Small intestine (tissue), 7 donors: ENCODE data around the gene DOCK1. TPM values are rescaled to one million over a fixed set of nuclear protein-coding genes. Genes with fewer than 3 reads are reported as not detected.
"Not testable (repeated sequence)": the region's sequence is repeated elsewhere in the genome, so short reads cannot be mapped to it uniquely, and the experiment has no call there.

ENCODE experiments used
- DNase-seq, 2 donors: peaks; one replicate each; pipeline versions ENCODE4 v3.0.0 to v3.0.0-alpha.2; 2013
- FAIRE-seq: peaks from 2 replicates; lab custom pipeline; 2012; peaks lifted over from hg19 to GRCh38; lab: Jason Lieb, UNC
- H3K27ac ChIP-seq, 3 donors: one replicate each; pipeline ENCODE4 v1.5.1; 2013; ENCODE audit warnings: low read length in 2 of 3, mild to moderate bottlenecking in 2 of 3, control low read depth in 1 of 3, inconsistent platforms in 1 of 3, low read depth in 1 of 3, moderate library complexity in 1 of 3
- H3K27me3 ChIP-seq, 3 donors: one replicate each; pipeline ENCODE4 v1.6.1; 2013; ENCODE audit warnings: low read length in 3 of 3, inconsistent platforms in 1 of 3; ENCODE audit not compliant: control insufficient read depth in 3 of 3, insufficient read depth in 3 of 3
- H3K36me3 ChIP-seq, 3 donors: one replicate each; pipeline ENCODE4 v1.6.1; 2013; ENCODE audit warnings: low read length in 3 of 3, inconsistent platforms in 1 of 3, low read depth in 1 of 3, mild to moderate bottlenecking in 1 of 3, moderate library complexity in 1 of 3; ENCODE audit not compliant: control insufficient read depth in 3 of 3, insufficient read depth in 2 of 3
- H3K4me1 ChIP-seq, 3 donors: one replicate each; pipeline ENCODE4 v1.6.1; 2013; ENCODE audit warnings: low read length in 2 of 3, inconsistent platforms in 1 of 3, low read depth in 1 of 3, mild to moderate bottlenecking in 1 of 3, moderate library complexity in 1 of 3; ENCODE audit not compliant: control insufficient read depth in 3 of 3, insufficient read depth in 2 of 3
- H3K4me3 ChIP-seq, 3 donors: one replicate each; pipeline ENCODE4 v1.5.1; 2013; ENCODE audit warnings: low read length in 3 of 3, control low read depth in 1 of 3, inconsistent platforms in 1 of 3, low read depth in 1 of 3, mild to moderate bottlenecking in 1 of 3, moderate library complexity in 1 of 3
- H3K9me3 ChIP-seq, 2 donors: one replicate each; pipeline ENCODE4 v1.6.1; 2013; ENCODE audit warnings: low read depth in 1 of 2, low read length in 1 of 2; ENCODE audit not compliant: control insufficient read depth in 2 of 2, insufficient read depth in 1 of 2
- WGBS, 3 donors: extraction: QIAGEN DNeasy Blood & Tissue Kit; methylation state at CpG; one replicate each; pipeline ENCODE4 v1.1.7; 2013; 5-methylcytosine and 5-hydroxymethylcytosine counted together
- polyA plus RNA-seq, 4 donors: library from polyadenylated mRNA; stranded (reverse) in 3 of 4; unstranded in 1 of 4; fragments of 200-250 nt in 3 of 4; fragments of 120-200 nt in 1 of 4; gene quantifications; one replicate each; pipeline versions ENCODE4 v1.2.1 to v1.2.3, GENCODE V29; 2013
- donor health status: healthy with polysubstance abuse.
- donor health status: control.
- donor health status: control.
- donor health status: Bipolar disorder and iron deficiency.
- donor health status: healthy.

The DOCK1 gene
- polyA plus RNA-seq, 4 donors, result 16.8 to 27.0 (median 22.1) TPM

- H3K4me3 ChIP-seq, result no peak overlapping the region
- H3K4me1 ChIP-seq, result no peaks in the 10 kb centered on the region
- no peaks in the 10 kb centered on the region for H3K36me3 ChIP-seq
- DNase-seq (no peak), FAIRE-seq (no peak)
- H3K9me3 ChIP-seq, result peaks cover 0 to 14% of the 10 kb centered on the region in 2 donors
- H3K27ac ChIP-seq, result no peak overlapping the region
- no peaks in the 10 kb centered on the region for H3K27me3 ChIP-seq
- WGBS, 3 donors, result 77 to 87% (median 79%) methylated on average over 8 of the region's 8 CpGs
Measured at GRCh38 chr10:126893841-126894240, 11.4 kb upstream of the DOCK1 start.

GRCh38 chr10:126895214-126895781, 9.9 kb upstream of the DOCK1 start:
- no peaks in the 10 kb centered on the region for H3K4me1 ChIP-seq
- H3K9me3 ChIP-seq, result peaks cover 0 to 17% of the 10 kb centered on the region in 2 donors
- H3K27ac ChIP-seq, result no peak overlapping the region
- H3K4me3 ChIP-seq, result no peak overlapping the region
- WGBS, 3 donors, result 64 to 76% (median 65%) methylated on average over 9 of the region's 9 CpGs
- H3K36me3 ChIP-seq, result no peaks in the 10 kb centered on the region
- no peak for FAIRE-seq
- DNase-seq, result peak in 1 of 2 donors; percentile 16
- H3K27me3 ChIP-seq, result no peaks in the 10 kb centered on the region

- Histone ChIP-seq H3K36me3 (no peaks in the 10 kb centered on the region), H3K27ac (no peak overlapping the region), H3K9me3 (peaks cover 0 to 17% of the 10 kb centered on the region in 2 donors), H3K27me3 (no peaks in the 10 kb centered on the region), H3K4me3 (no peak overlapping the region), H3K4me1 (no peaks in the 10 kb centered on the region)
- no peak for FAIRE-seq
- no peak for DNase-seq
Measured at GRCh38 chr10:126898460-126898859, 6.8 kb upstream of the DOCK1 start.

GRCh38 chr10:126899529-126899928, 5.7 kb upstream of the DOCK1 start:
- WGBS, 3 donors, result 69 to 92% (median 71%) methylated on average over 2 of the region's 2 CpGs
- not testable (repeated sequence) for DNase-seq, H3K27me3 ChIP-seq, H3K36me3 ChIP-seq, H3K27ac ChIP-seq, H3K4me1 ChIP-seq, FAIRE-seq, H3K4me3 ChIP-seq
- H3K9me3 ChIP-seq, result peaks cover 0 to 17% of the 10 kb centered on the region in 2 donors

GRCh38 chr10:126902157-126902556, 3.1 kb upstream of the DOCK1 start:
- Histone ChIP-seq H3K4me3 (no peak overlapping the region), H3K9me3 (peaks cover 0 to 17% of the 10 kb centered on the region in 2 donors), H3K27me3 (no peaks in the 10 kb centered on the region), H3K4me1 (peaks cover 0 to 3% (median 0%) of the 10 kb centered on the region in 3 donors), H3K27ac (no peak overlapping the region), H3K36me3 (no peaks in the 10 kb centered on the region)
- DNase-seq, result peak; percentile 26 to 33
- FAIRE-seq, result no peak
- WGBS, 3 donors, result 85 to 96% (median 92%) methylated on average over 3 of the region's 3 CpGs

- H3K27ac ChIP-seq, result no peak overlapping the region
- H3K4me3 ChIP-seq, result no peak overlapping the region
- H3K4me1 ChIP-seq, result peaks cover 0 to 3% (median 0%) of the 10 kb centered on the region in 3 donors
- no peaks in the 10 kb centered on the region for H3K36me3 ChIP-seq
- no peaks in the 10 kb centered on the region for H3K27me3 ChIP-seq
- peaks cover 0 to 3% of the 10 kb centered on the region in 2 donors for H3K9me3 ChIP-seq
- FAIRE-seq (no peak), DNase-seq (no peak)
- WGBS, 3 donors, result 70 to 73% (median 71%) methylated on average over 12 of the region's 12 CpGs
Measured at GRCh38 chr10:126903656-126904360, 1.4 kb upstream of the DOCK1 start.

GRCh38 chr10:126904516-126904817, 761 bp upstream of the DOCK1 start:
- Histone ChIP-seq H3K4me1 (peaks cover 0 to 3% (median 0%) of the 10 kb centered on the region in 3 donors), H3K9me3 (no peaks in the 10 kb centered on the region), H3K36me3 (no peaks in the 10 kb centered on the region), H3K27me3 (no peaks in the 10 kb centered on the region), H3K4me3 (peak overlapping the region; percentile 55 to 83 (median 78)), H3K27ac (peak overlapping the region in 1 of 3 donors; percentile 28)
- no peak for FAIRE-seq
- no peak for DNase-seq
- 23 to 33% (median 29%) methylated on average over 10 of the region's 10 CpGs for WGBS, 3 donors

GRCh38 chr10:126905776-126906703, 812 bp downstream of the DOCK1 start:
- peak overlapping the region; percentile 9 to 86 (median 28) for H3K27ac ChIP-seq
- peaks cover 0 to 3% (median 0%) of the 10 kb centered on the region in 3 donors for H3K4me1 ChIP-seq
- DNase-seq (peak; percentile 25 to 70), FAIRE-seq (no peak)
- WGBS, 3 donors, result 20 to 25% (median 24%) methylated on average over 52 to 84 of the region's 84 CpGs
- no peaks in the 10 kb centered on the region for H3K36me3 ChIP-seq
- no peaks in the 10 kb centered on the region for H3K27me3 ChIP-seq
- peak overlapping the region; percentile 61 to 83 (median 78) for H3K4me3 ChIP-seq
- no peaks in the 10 kb centered on the region for H3K9me3 ChIP-seq
